Mesenchymal stem cell (in vitro differentiated cells and primary cell): Measurements from ENCODE around the gene EFR3B.

Source experiments
- DNase-seq: peaks from one replicate; pipeline ENCODE4 v3.0.0-alpha.2; 2013
- H2AFZ ChIP-seq: one replicate; pipeline ENCODE4 v1.6.1; 2013; ENCODE audit warnings: low read depth, mild to moderate bottlenecking, control low read depth, inconsistent platforms, low read length, moderate library complexity
- H2AK5ac ChIP-seq: 2 replicates; pipeline ENCODE4 v1.6.1; 2013; ENCODE audit warnings: low read length, moderate library complexity, mild to moderate bottlenecking, inconsistent platforms; ENCODE audit not compliant: severe bottlenecking
- H2BK120ac ChIP-seq: one replicate; pipeline ENCODE4 v1.6.1; 2013; ENCODE audit warnings: low read depth, mild to moderate bottlenecking, inconsistent platforms, low read length, moderate library complexity
- H2BK12ac ChIP-seq, 2 experiments: one replicate each; pipeline ENCODE4 v1.6.1; 2013; ENCODE audit warnings: inconsistent platforms in 2 of 2, low read length in 2 of 2, mild to moderate bottlenecking in 2 of 2, moderate library complexity in 2 of 2, control low read depth in 1 of 2
- H2BK15ac ChIP-seq: one replicate; pipeline ENCODE4 v1.6.1; 2013; ENCODE audit warnings: mild to moderate bottlenecking, low read depth, inconsistent platforms; ENCODE audit not compliant: poor library complexity, severe bottlenecking
- H2BK5ac ChIP-seq: 2 replicates; pipeline ENCODE4 v1.6.1; 2013; ENCODE audit warnings: low read depth, mild to moderate bottlenecking, low read length, control low read depth, inconsistent platforms; ENCODE audit not compliant: poor library complexity, severe bottlenecking
- H3K14ac ChIP-seq, 2 experiments: one replicate each; pipeline ENCODE4 v1.6.1; 2013; ENCODE audit warnings: inconsistent platforms in 2 of 2, low read length in 2 of 2, control low read depth in 1 of 2, mild to moderate bottlenecking in 1 of 2, moderate library complexity in 1 of 2
- H3K18ac ChIP-seq, 2 experiments: one replicate each; pipeline ENCODE4 v1.6.1; 2013; ENCODE audit warnings: inconsistent platforms in 2 of 2, low read length in 2 of 2, control low read depth in 1 of 2, low read depth in 1 of 2, mild to moderate bottlenecking in 1 of 2
- H3K23ac ChIP-seq, 2 experiments: one replicate each; pipeline ENCODE4 v1.6.1; 2013; ENCODE audit warnings: inconsistent platforms in 2 of 2, low read length in 2 of 2, mild to moderate bottlenecking in 2 of 2, moderate library complexity in 2 of 2, control low read depth in 1 of 2
- H3K27ac ChIP-seq: 2 replicates; pipeline ENCODE4 v1.5.1; 2013; ENCODE audit warnings: mild to moderate bottlenecking, moderate library complexity, low read length, control low read depth, inconsistent platforms; ENCODE audit not compliant: poor library complexity, severe bottlenecking
- H3K27me3 ChIP-seq, 2 experiments: 2 replicates each; pipeline versions ENCODE4 v1.6.1 to v1.7.0; 2013; ENCODE audit warnings: low read length in 2 of 2, mild to moderate bottlenecking in 2 of 2, moderate library complexity in 2 of 2, control low read depth in 1 of 2, inconsistent platforms in 1 of 2; ENCODE audit not compliant: control insufficient read depth in 1 of 2, insufficient read depth in 1 of 2
- H3K36me3 ChIP-seq, 2 experiments: 2 replicates each; pipeline versions ENCODE4 v1.6.1 to v1.7.0; 2013; ENCODE audit warnings: low read length in 2 of 2, control low read depth in 1 of 2, inconsistent platforms in 1 of 2, low read depth in 1 of 2, mild to moderate bottlenecking in 1 of 2; ENCODE audit not compliant: insufficient read depth in 2 of 2, control insufficient read depth in 1 of 2
- H3K4ac ChIP-seq, 2 experiments: one replicate each; pipeline ENCODE4 v1.6.1; 2013; ENCODE audit warnings: inconsistent platforms in 2 of 2, low read length in 2 of 2, mild to moderate bottlenecking in 2 of 2, moderate library complexity in 2 of 2, control low read depth in 1 of 2, low read depth in 1 of 2
- H3K4me1 ChIP-seq: 2 replicates; pipeline ENCODE4 v1.6.1; 2013; ENCODE audit warnings: low read depth, low read length, control low read depth; ENCODE audit not compliant: control insufficient read depth, insufficient read depth
- H3K4me2 ChIP-seq: 2 replicates; pipeline ENCODE4 v1.6.1; 2013; ENCODE audit warnings: low read length, mild to moderate bottlenecking, inconsistent platforms; ENCODE audit not compliant: poor library complexity, severe bottlenecking
- H3K4me3 ChIP-seq, 2 experiments: 2 replicates each; pipeline versions ENCODE4 v1.5.1 to v1.7.0; 2013; ENCODE audit warnings: low read length in 2 of 2, mild to moderate bottlenecking in 2 of 2, control low read depth in 1 of 2, low read depth in 1 of 2; ENCODE audit not compliant: insufficient read depth in 1 of 2
- H3K79me1 ChIP-seq: replicated peaks from 2 replicates; pipeline ENCODE4 v1.6.1; 2013; ENCODE audit warnings: mild to moderate bottlenecking, control low read depth, low read length, inconsistent platforms; ENCODE audit not compliant: poor library complexity, severe bottlenecking
- H3K9ac ChIP-seq: 2 replicates; pipeline ENCODE4 v1.7.0; 2013; ENCODE audit warnings: mild to moderate bottlenecking, low read length, moderate library complexity
- H3K9me3 ChIP-seq: 2 replicates; pipeline ENCODE4 v1.7.0; 2013; ENCODE audit warnings: mild to moderate bottlenecking, low read length; ENCODE audit not compliant: control insufficient read depth
- H4K8ac ChIP-seq: one replicate; pipeline ENCODE4 v1.6.1; 2013; ENCODE audit warnings: inconsistent platforms, mild to moderate bottlenecking, low read length, moderate library complexity
- H4K91ac ChIP-seq: one replicate; pipeline ENCODE4 v1.6.1; 2013; ENCODE audit warnings: mild to moderate bottlenecking, low read length, inconsistent platforms
- WGBS: methylation state at CpG from one replicate; pipeline ENCODE4 v1.1.7; 2013; ENCODE audit warnings: mixed read lengths; 5-methylcytosine and 5-hydroxymethylcytosine counted together

The EFR3B gene

GRCh38 chr2:25176541-25177181, 134.8 kb downstream of the EFR3B start:
- no peak for DNase-seq
- Histone ChIP-seq H3K36me3 (no peaks in the 10 kb centered on the region), H4K91ac (no peak overlapping the region), H2AFZ (no peak overlapping the region), H2BK5ac (no peak overlapping the region), H3K27me3 (peaks cover 38 to 61% of the 10 kb centered on the region in 2 experiments), H3K4me3 (no peak overlapping the region), H3K4me1 (no peaks in the 10 kb centered on the region), H3K14ac (no peak overlapping the region), H2BK12ac (no peak overlapping the region), H3K18ac (no peak overlapping the region), H3K79me1 (no peaks in the 10 kb centered on the region), H2BK15ac (no peak overlapping the region), H3K23ac (no peak overlapping the region), H2AK5ac (no peak overlapping the region), H4K8ac (no peak overlapping the region), H3K9ac (no peak overlapping the region), H3K4ac (no peak overlapping the region), H2BK120ac (no peak overlapping the region), H3K9me3 (no peaks in the 10 kb centered on the region), H3K27ac (no peak overlapping the region), H3K4me2 (no peak overlapping the region)
- WGBS: 73% methylated on average over 5 of the region's 5 CpGs

DNA sequence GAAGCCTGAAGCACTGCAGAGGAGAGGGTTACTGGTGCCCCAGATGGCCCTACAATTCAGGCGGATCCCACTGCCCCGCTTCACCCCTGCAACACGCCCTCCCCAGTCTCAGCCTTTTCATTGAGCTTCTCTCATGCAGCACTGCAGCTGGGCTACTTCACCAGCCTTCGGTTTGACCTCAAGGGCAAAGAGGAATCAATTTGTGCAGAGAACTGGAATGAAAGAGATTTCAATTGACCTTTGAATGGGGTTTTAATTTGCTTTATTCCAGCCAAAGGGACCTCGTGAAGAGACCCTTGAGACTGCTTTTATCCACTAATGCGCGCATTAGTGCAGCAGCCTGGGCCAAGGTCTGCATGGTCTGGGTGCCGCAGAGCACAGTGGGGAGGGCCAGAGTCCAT, 135.3 kb downstream of the EFR3B start:
- no peaks in the 10 kb centered on the region for H3K36me3 ChIP-seq
- no peak overlapping the region for H3K4ac ChIP-seq
- no peak overlapping the region for H4K8ac ChIP-seq
- no peak overlapping the region for H2BK120ac ChIP-seq
- no peak overlapping the region for H3K9ac ChIP-seq
- peaks cover 38 to 61% of the 10 kb centered on the region in 2 experiments for H3K27me3 ChIP-seq
- H3K4me2 ChIP-seq: no peak overlapping the region
- H3K9me3 ChIP-seq: no peaks in the 10 kb centered on the region
- no peak overlapping the region for H3K4me3 ChIP-seq
- no peak overlapping the region for H2BK15ac ChIP-seq
- WGBS: 86% methylated on average over 8 of the region's 8 CpGs
- no peak overlapping the region for H2BK5ac ChIP-seq
- H4K91ac ChIP-seq: no peak overlapping the region
- no peak overlapping the region for H2AK5ac ChIP-seq
- H3K23ac ChIP-seq: no peak overlapping the region
- no peaks in the 10 kb centered on the region for H3K4me1 ChIP-seq
- no peaks in the 10 kb centered on the region for H3K79me1 ChIP-seq
- DNase-seq: no peak
- no peak overlapping the region for H3K18ac ChIP-seq
- no peak overlapping the region for H2AFZ ChIP-seq
- no peak overlapping the region for H2BK12ac ChIP-seq
- H3K14ac ChIP-seq: no peak overlapping the region
- no peak overlapping the region for H3K27ac ChIP-seq

DNA sequence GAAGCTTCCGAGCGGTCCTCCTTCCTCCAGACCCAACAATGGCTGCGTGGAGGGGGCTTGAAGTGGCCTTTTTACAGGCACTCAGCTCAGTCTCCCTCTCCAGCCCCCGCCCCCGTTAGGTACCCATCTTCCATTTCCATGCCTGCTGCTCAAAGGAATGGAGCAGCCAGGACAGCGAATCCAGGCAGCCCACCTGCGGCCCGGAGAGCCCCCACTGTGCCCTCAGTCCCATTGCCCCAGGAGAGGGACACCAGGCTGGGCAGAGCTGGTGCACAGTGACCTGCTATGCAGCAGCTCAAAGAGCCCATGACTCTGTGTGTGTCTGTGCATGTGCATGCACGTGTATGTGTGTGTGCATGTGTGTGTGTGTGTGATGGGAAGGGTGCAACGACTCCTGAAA, 137.1 kb downstream of the EFR3B start:
- Histone ChIP-seq H2AK5ac (no peak overlapping the region), H3K4me2 (no peak overlapping the region), H3K23ac (peak overlapping the region in 1 of 2 experiments; percentile 42), H3K27ac (no peak overlapping the region), H4K91ac (no peak overlapping the region), H4K8ac (no peak overlapping the region), H3K14ac (peak overlapping the region in 1 of 2 experiments; percentile 76), H3K9me3 (no peaks in the 10 kb centered on the region), H2BK15ac (no peak overlapping the region), H3K4me1 (no peaks in the 10 kb centered on the region), H3K4ac (no peak overlapping the region), H2BK5ac (no peak overlapping the region), H2BK12ac (no peak overlapping the region), H2AFZ (no peak overlapping the region), H3K4me3 (no peak overlapping the region), H3K9ac (no peak overlapping the region), H3K36me3 (no peaks in the 10 kb centered on the region), H3K79me1 (no peaks in the 10 kb centered on the region), H2BK120ac (no peak overlapping the region), H3K27me3 (peaks cover 34 to 56% of the 10 kb centered on the region in 2 experiments), H3K18ac (no peak overlapping the region)
- WGBS: 90% methylated on average over 9 of the region's 10 CpGs
- DNase-seq: no peak

DNA sequence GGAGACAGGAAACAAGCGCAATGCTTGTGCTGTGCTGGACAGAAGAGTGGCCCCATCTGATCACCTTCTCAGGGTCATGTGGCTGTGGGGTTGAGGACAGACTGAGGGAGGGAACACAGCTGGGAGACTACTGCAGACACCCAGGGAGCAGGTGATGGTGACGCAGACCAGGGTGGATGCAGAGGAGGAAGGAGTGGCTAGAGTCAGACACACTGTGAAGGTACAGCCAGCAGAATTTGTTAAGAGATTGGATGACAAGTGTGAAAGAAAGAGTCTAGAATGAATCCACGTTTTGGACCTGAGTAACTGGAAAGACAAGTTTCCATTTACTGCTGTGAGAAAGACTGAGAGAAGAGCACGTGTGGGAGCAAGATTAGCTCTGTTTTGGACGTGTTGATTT, 142.4 kb downstream of the EFR3B start:
- Histone ChIP-seq H2BK5ac (no peak overlapping the region), H3K14ac (no peak overlapping the region), H3K18ac (no peak overlapping the region), H2BK15ac (no peak overlapping the region), H3K9me3 (no peaks in the 10 kb centered on the region), H4K8ac (no peak overlapping the region), H3K4me1 (no peaks in the 10 kb centered on the region), H2AFZ (no peak overlapping the region), H3K27me3 (peaks cover under 1 to 40% of the 10 kb centered on the region in 2 experiments), H2BK12ac (no peak overlapping the region), H3K23ac (no peak overlapping the region), H3K9ac (no peak overlapping the region), H3K27ac (no peak overlapping the region), H3K4me2 (no peak overlapping the region), H3K4me3 (no peak overlapping the region), H3K36me3 (no peaks in the 10 kb centered on the region), H3K4ac (no peak overlapping the region), H2BK120ac (no peak overlapping the region), H3K79me1 (no peaks in the 10 kb centered on the region), H2AK5ac (no peak overlapping the region), H4K91ac (no peak overlapping the region)
- 72% methylated on average over 5 of the region's 5 CpGs for WGBS
- DNase-seq: no peak
